Adrenal gland (tissue), 5 donors: ENCODE data around the gene FHL3.

ENCODE experiments used
- CTCF ChIP-seq, 6 experiments: fragments of 450-650 bp in 4 of 6; fragments of 200-600 bp in 2 of 6; sonication (generic) in 1 of 6; IDR thresholded peaks; 1 replicate in 5 of 6; 2 replicates in 1 of 6; pipeline versions ENCODE4 v1.5.1 to v1.8.0; 2016 to 2021; ENCODE audit warnings: antibody characterized with exemption in 6 of 6, mild to moderate bottlenecking in 2 of 6, moderate library complexity in 1 of 6
- POLR2A ChIP-seq, 2 donors: fragments of 450-650 bp; IDR thresholded peaks; one replicate each; pipeline ENCODE4 v1.6.1; 2017; ENCODE audit warnings: antibody characterized with exemption in 2 of 2, mild to moderate bottlenecking in 2 of 2, moderate library complexity in 1 of 2
- donor health status: DM: no; HTN: no; CAD: no.

- TF ChIP-seq POLR2A (IDR thresholded peaks at IDR 0.05) (no peak), CTCF (IDR thresholded peaks at IDR 0.05) (no peak)
Observed at GRCh38 chr1:38044221-38045215, 39.2 kb upstream of the FHL3 start.
